K562 (cell line): ENCODE results near the gene S100A6. TPM values are rescaled to one million over a fixed set of nuclear protein-coding genes. Genes with fewer than 3 reads are reported as not detected.

Experiments used
- ATF4 ChIP-seq: fragments of 450-650 bp; formaldehyde crosslinking; IDR thresholded peaks from 2 replicates; pipeline ENCODE4 v1.4.0; 2022; ENCODE audit warnings: mild to moderate bottlenecking, moderate library complexity
- CTBP1 ChIP-seq: fragments of 450-650 bp; IDR thresholded peaks from 2 replicates; pipeline ENCODE4 v1.6.1; 2016; ENCODE audit warnings: borderline replicate concordance
- CTCF ChIP-seq, 3 experiments: IDR thresholded peaks in 2 of 3; conservative IDR thresholded peaks in 1 of 3; 2 replicates each; pipeline ENCODE4 v1.5.1; 2011 to 2012; ENCODE audit warnings: low read length in 3 of 3, mild to moderate bottlenecking in 3 of 3, control low read depth in 2 of 3, improper control_type of control experiment in 1 of 3, inconsistent platforms in 1 of 3, low read depth in 1 of 3, mixed read lengths in 1 of 3, moderate library complexity in 1 of 3; ENCODE audit not compliant: insufficient read depth in 2 of 3
- ELK3 ChIP-seq: fragments of 450-650 bp; formaldehyde crosslinking; IDR thresholded peaks from 2 replicates; pipeline ENCODE4 v1.4.0; 2020; ENCODE audit warnings: mild to moderate bottlenecking
- GMEB1 ChIP-seq: fragments of 250-450 bp; sonication (Bioruptor Pico); IDR thresholded peaks from 2 replicates; pipeline ENCODE4 v1.4.0; 2020; ENCODE audit warnings: mild to moderate bottlenecking
- GTF2B ChIP-seq: IDR thresholded peaks from 2 replicates; pipeline ENCODE4 v1.6.1; 2011; ENCODE audit not compliant: insufficient read length; ENCODE audit errors: extremely low read depth
- HES1 ChIP-seq: fragments of 450-650 bp; IDR thresholded peaks from 2 replicates; pipeline ENCODE4 v1.6.1; 2016; ENCODE audit warnings: low read depth, mild to moderate bottlenecking, moderate library complexity
- HMBOX1 ChIP-seq: sonication (generic); IDR thresholded peaks from 2 replicates; pipeline ENCODE4 v1.6.1; 2016
- MED1 ChIP-seq: sonication (generic); formaldehyde crosslinking; IDR thresholded peaks from 2 replicates; pipeline ENCODE4 v1.8.1; 2023; ENCODE audit warnings: missing genetic modification reagents, borderline replicate concordance
- MEF2D ChIP-seq: conservative IDR thresholded peaks from 2 replicates; pipeline ENCODE4 v1.6.1; 2016; ENCODE audit warnings: low read depth, missing genetic modification characterization, missing compliant biosample characterization
- PURB ChIP-seq: sonication (generic); formaldehyde crosslinking; IDR thresholded peaks from 2 replicates; pipeline ENCODE4 v1.9.0; 2021; ENCODE audit warnings: low read depth, mild to moderate bottlenecking, missing genetic modification reagents
- RAD51 ChIP-seq: fragments of 450-650 bp; IDR thresholded peaks from 2 replicates; pipeline ENCODE4 v1.7.1; 2016; ENCODE audit warnings: low read depth, mild to moderate bottlenecking, borderline replicate concordance
- SPI1 ChIP-seq: IDR thresholded peaks from 2 replicates; pipeline ENCODE4 v1.6.1; 2011; ENCODE audit warnings: low read depth, low read length, control low read depth, borderline replicate concordance
- TBL1XR1 ChIP-seq, 2 experiments: IDR thresholded peaks; 2 replicates each; pipeline ENCODE4 v1.6.1; 2012; ENCODE audit warnings: improper control_type of control experiment in 2 of 2, low read length in 2 of 2, mild to moderate bottlenecking in 1 of 2
- TBP ChIP-seq: optimal IDR thresholded peaks from 2 replicates; pipeline ENCODE3; 2011; ENCODE audit warnings: low read depth, low read length, improper control_type of control experiment
- ZEB2 ChIP-seq: fragments of 450-650 bp; IDR thresholded peaks from 2 replicates; pipeline ENCODE4 v1.6.1; 2016
- ZNF165 ChIP-seq: fragments of 250-450 bp; sonication (Bioruptor Pico); IDR thresholded peaks from 2 replicates; pipeline ENCODE4 v1.4.0; 2020; ENCODE audit warnings: borderline replicate concordance
- ZNF445 ChIP-seq: fragments of 250-450 bp; sonication (Bioruptor Pico); IDR thresholded peaks from 2 replicates; pipeline ENCODE4 v1.4.0; 2020; ENCODE audit warnings: low read depth, mild to moderate bottlenecking, moderate library complexity
- ZNF507 ChIP-seq: conservative IDR thresholded peaks from 2 replicates; pipeline ENCODE4 v1.6.1; 2017; ENCODE audit warnings: missing genetic modification characterization, missing compliant biosample characterization
- ZSCAN32 ChIP-seq: fragments of 450-650 bp; formaldehyde crosslinking; IDR thresholded peaks from 2 replicates; pipeline ENCODE4 v1.4.0; 2020; ENCODE audit warnings: mild to moderate bottlenecking, moderate library complexity
- polyA plus RNA-seq, 8 experiments: library from polyadenylated mRNA; depleted of rRNA in 4 of 8; stranded (reverse) in 5 of 8; unstranded in 3 of 8; fragments of >200 nt; fragmentation: Nextera tagmentation in 2 of 8; fragmentation: Illumina TruSeq in 1 of 8; extraction: Ambion mirVana in 2 of 8; extraction: Trizol in 1 of 8; gene quantifications; 2 replicates each; pipeline versions ENCODE4 v1.2.1 to v1.2.3, GENCODE V29; 2011 to 2014; ENCODE audit warnings: inconsistent platforms in 1 of 8, missing spikeins in 1 of 8
- total RNA-seq, 7 experiments: library from RNA; depleted of rRNA in 6 of 7; stranded (reverse); fragments of >200 nt in 6 of 7; fragmentation: Illumina TruSeq in 2 of 7; extraction: Trizol in 2 of 7; gene quantifications; 2 replicates each; pipeline versions ENCODE4 v1.2.1 to v1.2.3, GENCODE V29; 2011 to 2021; ENCODE audit warnings: low replicate concordance in 1 of 7

Gene S100A6
- total and polyA plus RNA-seq, 9 of the 15 experiments (the other 6 are each of a cell fraction or from before 2014, with no cell fraction given), result 9.8 to 66.5 (median 23.2) TPM

GRCh38 chr1:153532769-153533599 is 2.8 kb downstream of the S100A6 start (continued):
- TF ChIP-seq ZEB2, result 0 out of 2 replicates have a peak, but pooled peaks have one; percentile 24
- TF ChIP-seq TBL1XR1 (IDR thresholded peaks at IDR 0.05; ENCODE audit: low read length in 2 of 2), result no peak; a peak in 1 of 4 replicates
- no peak for TF ChIP-seq GTF2B
- no peak for TF ChIP-seq RAD51
- peak; percentile 23 for TF ChIP-seq TBP
- TF ChIP-seq MEF2D, result no peak
- TF ChIP-seq ZNF507 (tag), result no peak
- TF ChIP-seq ZSCAN32, result no peak
- peak; percentile 92 to 96 (median 94) for TF ChIP-seq CTCF (IDR thresholded peaks at IDR 0.05 in 2 of 3, conservative IDR thresholded peaks at IDR 0.05 in 1 of 3; ENCODE audit: insufficient read depth in 2 of 3, low read depth in 1 of 3, low read length in 3 of 3)
- no peak for TF ChIP-seq ELK3
- no peak for TF ChIP-seq ATF4 (CRISPR knock-in tag)
- no peak for TF ChIP-seq HMBOX1
- 0 out of 2 replicates have a peak, but pooled peaks have one; percentile 18 for TF ChIP-seq CTBP1
- no peak for TF ChIP-seq GMEB1 (CRISPR knock-in tag)
- TF ChIP-seq MED1 (CRISPR knock-in tag), result no peak
- TF ChIP-seq SPI1, result no peak
- no peak for TF ChIP-seq ZNF165 (CRISPR knock-in tag)
- TF ChIP-seq HES1, result no peak
- no peak for TF ChIP-seq ZNF445 (CRISPR knock-in tag)
- TF ChIP-seq PURB (CRISPR knock-in tag), result no peak
